GM19240 (cell line): Measurements from ENCODE around the gene SF3B2.
A peak's percentile ranks its signal among the peaks of the same experiment; 100 is the strongest.
"Not testable (repeated sequence)": the region's sequence is repeated elsewhere in the genome, so short reads cannot be mapped to it uniquely, and the experiment has no call there.

Source experiments
- DNase-seq: peaks from one replicate; pipeline ENCODE4 v3.0.0; 2011; ENCODE audit warnings: low spot score; ENCODE audit not compliant: insufficient read length

The SF3B2 gene

GRCh38 chr11:66051766-66052663, at the start of gene SF3B2:
Gene SF3B2 (plus strand): TSS chr11:66052364. CDS start chr11:66052385, 21 bp downstream.
- DNase-seq: peak; percentile 91

- peak; percentile 67 for DNase-seq
Measured at GRCh38 chr11:66002648-66003225, 49.4 kb upstream of the SF3B2 start.

GRCh38 chr11:66003291-66003690, 48.9 kb upstream of the SF3B2 start:
- no peak for DNase-seq

- DNase-seq: no peak
Measured at GRCh38 chr11:66004186-66004585, 48.0 kb upstream of the SF3B2 start.

- no peak for DNase-seq
Measured at GRCh38 chr11:66006134-66006890, 45.9 kb upstream of the SF3B2 start.

- DNase-seq: no peak
Measured at GRCh38 chr11:66006891-66007176, 45.3 kb upstream of the SF3B2 start.

GRCh38 chr11:66007201-66007634, 44.9 kb upstream of the SF3B2 start:
- no peak for DNase-seq

GRCh38 chr11:66008095-66008467, 44.1 kb upstream of the SF3B2 start:
- no peak for DNase-seq

- DNase-seq: no peak
Measured at GRCh38 chr11:66008468-66009101, 43.6 kb upstream of the SF3B2 start.

GRCh38 chr11:66010036-66010435, 42.1 kb upstream of the SF3B2 start:
- not testable (repeated sequence) for DNase-seq

- DNase-seq: no peak
Measured at GRCh38 chr11:66011239-66011784, 40.9 kb upstream of the SF3B2 start.

GRCh38 chr11:66011785-66012303, 40.3 kb upstream of the SF3B2 start, which contains the start of gene CST6:
Gene CST6 (plus strand): TSS chr11:66012008. CDS start chr11:66012045, 37 bp downstream.
- DNase-seq: no peak

- no peak for DNase-seq
Measured at GRCh38 chr11:66012371-66012945, 39.7 kb upstream of the SF3B2 start.

- DNase-seq: no peak
Measured at GRCh38 chr11:66012946-66013761, 39.0 kb upstream of the SF3B2 start.

- no peak for DNase-seq
Measured at GRCh38 chr11:66013762-66014100, 38.4 kb upstream of the SF3B2 start.

GRCh38 chr11:66014804-66015453, 37.2 kb upstream of the SF3B2 start:
- DNase-seq: no peak

GRCh38 chr11:66015454-66015881, 36.7 kb upstream of the SF3B2 start:
- no peak for DNase-seq

GRCh38 chr11:66015936-66016792, 36.0 kb upstream of the SF3B2 start:
- no peak for DNase-seq

GRCh38 chr11:66016793-66017177, 35.4 kb upstream of the SF3B2 start:
- DNase-seq: no peak
